Fibroblast of skin of left quadriceps (primary cell): Measurements from ENCODE around the gene FAM3B.
A peak's percentile ranks its signal among the peaks of the same experiment; 100 is the strongest.

Experiments
- DNase-seq, 2 experiments: peaks; one replicate each; pipeline ENCODE4 v3.0.0-alpha.2; 2013; ENCODE audit warnings: low read depth in 2 of 2

FAM3B gene

GRCh38 chr21:41319273-41319672, 2.7 kb downstream of the FAM3B start:
- no peak for DNase-seq

GRCh38 chr21:41321211-41321907, 4.8 kb downstream of the FAM3B start:
- DNase-seq: no peak

- DNase-seq: no peak
Observed at GRCh38 chr21:41321908-41322495, 5.4 kb downstream of the FAM3B start.

GRCh38 chr21:41322496-41323382, 6.1 kb downstream of the FAM3B start:
- DNase-seq: no peak

GRCh38 chr21:41325138-41325912, 8.7 kb downstream of the FAM3B start:
- DNase-seq: no peak

- DNase-seq: no peak
Observed at GRCh38 chr21:41326414-41327080, 9.9 kb downstream of the FAM3B start.

- no peak for DNase-seq
Observed at GRCh38 chr21:41327753-41328152, 11.2 kb downstream of the FAM3B start.

GRCh38 chr21:41328660-41329607, 12.3 kb downstream of the FAM3B start:
- peak in 1 of 2 experiments; percentile 2 for DNase-seq

GRCh38 chr21:41333752-41334151, 17.2 kb downstream of the FAM3B start:
- DNase-seq: no peak

- DNase-seq: no peak
Observed at GRCh38 chr21:41337515-41337914, 20.9 kb downstream of the FAM3B start.

- DNase-seq: no peak
Observed at GRCh38 chr21:41338455-41338854, 21.9 kb downstream of the FAM3B start.

- DNase-seq: no peak
Observed at GRCh38 chr21:41342035-41342434, 25.4 kb downstream of the FAM3B start.

- no peak for DNase-seq
Observed at GRCh38 chr21:41344146-41344545, 27.5 kb downstream of the FAM3B start.

GRCh38 chr21:41345356-41345755, 28.8 kb downstream of the FAM3B start:
- DNase-seq: no peak

GRCh38 chr21:41345934-41346685, 29.5 kb downstream of the FAM3B start:
- DNase-seq: no peak

GRCh38 chr21:41346758-41347157, 30.2 kb downstream of the FAM3B start:
- no peak for DNase-seq

GRCh38 chr21:41348434-41348833, 31.8 kb downstream of the FAM3B start:
- DNase-seq: no peak

GRCh38 chr21:41349126-41349525, 32.5 kb downstream of the FAM3B start:
- DNase-seq: no peak

- no peak for DNase-seq
Observed at GRCh38 chr21:41349619-41350390, 33.2 kb downstream of the FAM3B start.
